CD4-positive, alpha-beta T cell (primary cell): ENCODE results near the gene DYNC1H1. TPM values are rescaled to one million over a fixed set of nuclear protein-coding genes. Genes with fewer than 3 reads are reported as not detected.

Source experiments
- ATAC-seq: fragments of 200-7000 bp; cut with Tn5 transposase; one replicate; pipeline ENCODE4 v1.10.0; 2022; ENCODE audit warnings: mild to moderate bottlenecking; ENCODE audit not compliant: poor library complexity
- CTCF ChIA-PET: fragments of 350-600 bp; sonication (Branson Sonifier 250); formaldehyde crosslinking; loops from one replicate; lab custom pipeline; 2021; ENCODE audit warnings: antibody characterized with exemption, inconsistent platforms; lab: Charles Lee
- POLR2A ChIA-PET: fragments of 350-600 bp; sonication (Branson Sonifier 250); formaldehyde crosslinking; loops from one replicate; lab custom pipeline; 2021; ENCODE audit warnings: antibody characterized with exemption, inconsistent platforms; lab: Charles Lee
- DNase-seq, 14 experiments: peaks; one replicate each; pipeline ENCODE4 v3.0.0-alpha.2; 2013 to 2020; ENCODE audit warnings: mixed read lengths in 2 of 14
- H3K27ac ChIP-seq, 2 donors: one replicate each; pipeline versions ENCODE4 v1.5.1 to v1.7.0; 2013; ENCODE audit warnings: low read length in 2 of 2, low read depth in 1 of 2, mild to moderate bottlenecking in 1 of 2
- H3K27me3 ChIP-seq, 2 experiments: 1 replicate in 1 of 2; 2 replicates in 1 of 2; pipeline versions ENCODE4 v1.6.1 to v1.7.0; 2013; ENCODE audit warnings: low read length in 2 of 2, control low read depth in 1 of 2, mild to moderate bottlenecking in 1 of 2, moderate library complexity in 1 of 2; ENCODE audit not compliant: insufficient read depth in 2 of 2, control insufficient read depth in 1 of 2
- H3K36me3 ChIP-seq: one replicate; pipeline ENCODE4 v1.6.1; 2013; ENCODE audit warnings: low read length, control low read depth; ENCODE audit not compliant: insufficient read depth
- H3K4me1 ChIP-seq: one replicate; pipeline ENCODE4 v1.6.1; 2013; ENCODE audit warnings: low read length, control low read depth; ENCODE audit not compliant: insufficient read depth
- H3K4me3 ChIP-seq: one replicate; pipeline ENCODE4 v1.5.1; 2013; ENCODE audit warnings: mild to moderate bottlenecking, low read length, moderate library complexity
- H3K9me3 ChIP-seq, 2 experiments: 1 replicate in 1 of 2; 2 replicates in 1 of 2; pipeline versions ENCODE4 v1.6.1 to v1.7.0; 2013; ENCODE audit warnings: low read length in 2 of 2, mild to moderate bottlenecking in 2 of 2, control low read depth in 1 of 2, moderate library complexity in 1 of 2; ENCODE audit not compliant: control insufficient read depth in 1 of 2, insufficient read depth in 1 of 2
- H3K27ac Mint-ChIP-seq: one replicate; pipeline ENCODE4 v1.8.0; 2020; ENCODE audit warnings: mixed read lengths
- H3K27me3 Mint-ChIP-seq: one replicate; pipeline ENCODE4 v1.8.0; 2021; ENCODE audit warnings: mixed read lengths
- H3K36me3 Mint-ChIP-seq: one replicate; pipeline ENCODE4 v1.8.0; 2021; ENCODE audit warnings: low read depth, mixed read lengths
- H3K4me1 Mint-ChIP-seq: one replicate; pipeline ENCODE4 v1.8.0; 2021; ENCODE audit warnings: low read depth, mixed read lengths
- H3K4me3 Mint-ChIP-seq: one replicate; pipeline ENCODE4 v1.8.0; 2020; ENCODE audit warnings: mild to moderate bottlenecking, mixed read lengths
- H3K9me3 Mint-ChIP-seq: one replicate; pipeline ENCODE4 v1.8.0; 2020; ENCODE audit warnings: mixed read lengths
- CTCF ChIP-seq: fragments of 200-600 bp; IDR thresholded peaks from one replicate; pipeline ENCODE4 v1.8.0; 2022; ENCODE audit warnings: antibody characterized with exemption, mild to moderate bottlenecking
- intact Hi-C, 2 experiments: fragments of 100-400 bp; cut with DNase I in 1 of 2; cut with micrococcal nuclease in 1 of 2; formaldehyde crosslinking; loops; one replicate each; pipeline versions ENCODE4 v1.15.1 to v1.9.0; 2023 to 2025; cut with DNase I, micrococcal nuclease
- total RNA-seq, 174 experiments: library from RNA in 2 of 174; stranded (reverse) in 2 of 174; gene quantifications; one replicate each; pipeline ENCODE4 v1.2.3 and lab custom pipeline; 2021 to 2026

Gene DYNC1H1
- total RNA-seq, 2 experiments from 2014 or later: 286 to 293 TPM

DNA sequence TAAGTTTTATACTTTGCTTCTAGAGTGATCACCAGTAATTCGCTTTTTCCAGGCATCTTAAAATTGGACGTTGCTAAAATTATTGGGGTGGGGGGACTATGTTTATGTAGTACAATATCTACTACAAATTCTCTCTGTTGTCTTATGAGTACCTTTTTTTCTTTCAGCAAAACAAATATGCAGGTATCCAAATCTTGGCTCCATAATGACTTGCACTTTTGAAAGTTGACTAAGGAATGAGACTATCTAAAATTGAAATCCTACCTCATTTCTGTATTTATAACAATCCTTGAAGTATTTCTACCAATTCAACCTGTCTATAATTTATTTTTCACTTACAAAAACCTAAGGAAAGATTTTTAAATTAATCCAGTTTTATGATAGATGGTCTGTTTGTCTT lies 2.4 kb downstream of the DYNC1H1 start:
- ChIA-PET CTCF (interaction anchor here (1.1 to 1.3 kb wide), 2 partner anchors 196 to 347 kb away, joined by 3 to 4 read pairs; no protein-coding TSS in a partner anchor), POLR2A (interaction anchor here (0.6 to 0.7 kb wide), 2 partner anchors 174 to 363 kb away, joined by 3 read pairs; no protein-coding TSS in a partner anchor)
- ATAC-seq (no peak), DNase-seq (no peak)
- H3K36me3 Mint-ChIP-seq: peaks cover 37% of the 10 kb centered on the region
- H3K4me3 Mint-ChIP-seq: peak overlapping the region; percentile 90
- H3K27ac ChIP-seq: no peak overlapping the region
- H3K27ac Mint-ChIP-seq: peak overlapping the region; percentile 42
- H3K36me3 ChIP-seq: peaks cover 19% of the 10 kb centered on the region
- no peaks in the 10 kb centered on the region for H3K27me3 ChIP-seq
- H3K9me3 ChIP-seq: no peaks in the 10 kb centered on the region
- no peaks in the 10 kb centered on the region for H3K9me3 Mint-ChIP-seq
- peaks cover 35% of the 10 kb centered on the region for H3K4me1 ChIP-seq
- H3K4me1 Mint-ChIP-seq: peaks cover 50% of the 10 kb centered on the region
- no peaks in the 10 kb centered on the region for H3K27me3 Mint-ChIP-seq
- no peak overlapping the region for H3K4me3 ChIP-seq
- no peak for TF ChIP-seq CTCF
- intact Hi-C loops: no loop called here

DNA sequence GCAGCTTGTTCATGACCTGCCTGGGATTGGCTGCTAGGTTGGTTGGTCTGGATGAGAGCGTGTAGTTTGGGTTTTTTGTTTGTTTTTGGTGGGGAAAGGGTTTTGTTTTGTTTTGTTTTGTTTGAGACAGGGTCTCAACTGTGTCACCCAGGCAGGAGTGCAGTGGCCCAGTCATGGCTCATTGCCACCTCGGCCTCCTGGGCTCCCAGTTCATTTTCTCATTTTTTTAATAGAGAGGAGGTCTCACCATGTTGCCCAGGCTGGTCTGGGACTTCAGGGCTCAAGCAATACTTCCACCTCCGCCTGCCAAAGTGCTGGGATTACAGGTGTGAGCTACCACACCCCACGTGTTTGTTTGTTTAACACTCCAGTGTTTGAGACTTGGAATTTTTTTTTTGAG lies 3.8 kb downstream of the DYNC1H1 start:
- H3K9me3 Mint-ChIP-seq: no peaks in the 10 kb centered on the region
- peak overlapping the region; percentile 23 for H3K27ac Mint-ChIP-seq
- peaks cover 45% of the 10 kb centered on the region for H3K36me3 Mint-ChIP-seq
- H3K4me1 Mint-ChIP-seq: peaks cover 64% of the 10 kb centered on the region
- peaks cover 39% of the 10 kb centered on the region for H3K4me1 ChIP-seq
- H3K4me3 Mint-ChIP-seq: no peak overlapping the region
- ChIA-PET CTCF (interaction anchor here (0.6 kb wide), 1 partner anchor 256 kb away, joined by 3 read pairs; no protein-coding TSS in a partner anchor), POLR2A (interaction anchor here (0.6 to 1.0 kb wide), 4 partner anchors 9 to 108 kb away, joined by 3 read pairs; no protein-coding TSS in a partner anchor)
- no peak overlapping the region for H3K27ac ChIP-seq
- H3K27me3 ChIP-seq: no peaks in the 10 kb centered on the region
- H3K9me3 ChIP-seq: no peaks in the 10 kb centered on the region
- no peak overlapping the region for H3K4me3 ChIP-seq
- ATAC-seq: no peak
- no peak for TF ChIP-seq CTCF
- H3K27me3 Mint-ChIP-seq: no peaks in the 10 kb centered on the region
- no peak for DNase-seq
- H3K36me3 ChIP-seq: peaks cover 19% of the 10 kb centered on the region
- intact Hi-C loops: no loop called here

DNA sequence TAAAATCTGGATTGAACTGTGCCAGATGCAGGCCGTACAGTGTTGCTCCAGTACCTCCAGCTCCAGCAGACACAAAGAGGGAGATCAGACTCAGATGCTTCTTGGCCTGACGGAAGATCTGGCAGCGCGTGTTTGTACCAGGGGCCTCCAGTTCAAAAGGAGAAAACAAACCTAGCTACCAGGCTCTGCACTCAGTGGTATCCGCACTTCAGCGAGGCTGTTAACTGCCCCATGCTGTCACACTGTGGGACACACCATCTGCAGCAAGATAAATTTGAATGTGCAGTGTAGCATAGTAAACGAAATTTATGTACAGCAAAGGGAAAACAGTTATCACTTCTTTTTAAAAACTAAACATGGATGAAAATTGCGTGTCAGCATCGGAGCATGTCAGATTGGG lies 5.1 kb downstream of the DYNC1H1 start:
- no peak overlapping the region for H3K4me3 Mint-ChIP-seq
- no peak overlapping the region for H3K27ac Mint-ChIP-seq
- intact Hi-C loops: no loop called here
- peaks cover 19% of the 10 kb centered on the region for H3K36me3 ChIP-seq
- no peaks in the 10 kb centered on the region for H3K9me3 Mint-ChIP-seq
- CTCF ChIA-PET: interaction anchor here (0.5 kb wide), 1 partner anchor 430 kb away, joined by 3 read pairs; no protein-coding TSS in a partner anchor
- peaks cover 45% of the 10 kb centered on the region for H3K36me3 Mint-ChIP-seq
- no peak overlapping the region for H3K27ac ChIP-seq
- no peak for TF ChIP-seq CTCF
- no peaks in the 10 kb centered on the region for H3K27me3 Mint-ChIP-seq
- POLR2A ChIA-PET: interaction anchor here (0.8 kb wide), 1 partner anchor 199 kb away, joined by 3 read pairs; no protein-coding TSS in a partner anchor
- H3K4me1 ChIP-seq: peaks cover 34% of the 10 kb centered on the region
- H3K9me3 ChIP-seq: no peaks in the 10 kb centered on the region
- no peak overlapping the region for H3K4me3 ChIP-seq
- no peaks in the 10 kb centered on the region for H3K27me3 ChIP-seq
- DNase-seq (no peak), ATAC-seq (no peak)
- peaks cover 58% of the 10 kb centered on the region for H3K4me1 Mint-ChIP-seq
